GM19372 (cell line): ENCODE measurements around the gene RNGTT.
"Not testable (repeated sequence)": the region's sequence is repeated elsewhere in the genome, so short reads cannot be mapped to it uniquely, and the experiment has no call there.

Source experiments
- ATAC-seq: cut with Tn5 transposase; IDR thresholded peaks from one replicate; pipeline ENCODE4 v1.9.1; 2021; ENCODE audit warnings: mild to moderate bottlenecking, low read depth, moderate library complexity; ENCODE audit not compliant: unreplicated experiment

The RNGTT gene

GRCh38 chr6:88869263-88870020, 94.0 kb downstream of the RNGTT start:
- no peak for ATAC-seq

GRCh38 chr6:88867841-88868731, 95.3 kb downstream of the RNGTT start:
- no peak for ATAC-seq

- ATAC-seq: no peak
Measured at GRCh38 chr6:88866856-88867255, 96.6 kb downstream of the RNGTT start.

DNA sequence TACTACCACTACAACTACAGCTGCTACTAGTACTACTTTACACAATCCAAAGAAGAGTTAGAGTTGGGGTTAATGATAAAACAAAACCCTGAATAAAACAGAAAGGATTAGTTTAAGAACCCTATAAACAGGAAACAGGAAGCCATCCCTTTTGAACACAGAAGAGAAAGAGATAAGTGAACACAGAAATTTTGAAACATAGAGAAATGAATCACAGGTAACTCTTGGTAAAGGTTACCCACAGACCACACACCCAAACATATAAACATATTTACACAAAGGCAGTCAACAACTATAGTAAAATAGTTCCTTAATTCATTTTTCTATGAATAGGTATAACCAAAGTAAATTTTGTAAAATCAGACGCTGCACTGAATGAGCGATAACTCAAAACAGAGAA, 98.1 kb downstream of the RNGTT start:
- no peak for ATAC-seq

- no peak for ATAC-seq
Measured at GRCh38 chr6:88864359-88865054, 98.9 kb downstream of the RNGTT start.

DNA sequence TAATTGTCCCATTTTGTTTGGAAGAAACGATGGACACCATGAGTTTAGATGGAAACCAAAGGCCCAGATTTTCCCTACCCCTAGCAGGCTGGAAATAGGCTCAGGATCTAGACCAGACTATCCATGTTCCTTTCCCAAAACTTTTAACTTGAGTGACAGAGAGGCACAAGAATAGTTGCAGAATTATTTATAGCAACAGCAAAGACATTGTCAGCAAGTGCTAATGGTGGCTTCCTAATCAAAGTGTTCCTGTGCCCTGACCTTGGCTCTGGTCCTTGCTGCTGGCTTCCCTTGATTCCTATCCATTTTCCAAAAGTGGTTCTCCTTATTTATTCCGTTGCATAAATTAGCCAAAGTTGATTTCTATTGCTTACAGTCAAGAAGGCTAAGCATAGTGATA, 103.1 kb downstream of the RNGTT start:
- no peak for ATAC-seq

GRCh38 chr6:88858455-88858854, 105.0 kb downstream of the RNGTT start:
- no peak for ATAC-seq

- no peak for ATAC-seq
Measured at GRCh38 chr6:88856566-88856965, 106.9 kb downstream of the RNGTT start.

GRCh38 chr6:88855541-88856147, 107.8 kb downstream of the RNGTT start:
- ATAC-seq: no peak

DNA sequence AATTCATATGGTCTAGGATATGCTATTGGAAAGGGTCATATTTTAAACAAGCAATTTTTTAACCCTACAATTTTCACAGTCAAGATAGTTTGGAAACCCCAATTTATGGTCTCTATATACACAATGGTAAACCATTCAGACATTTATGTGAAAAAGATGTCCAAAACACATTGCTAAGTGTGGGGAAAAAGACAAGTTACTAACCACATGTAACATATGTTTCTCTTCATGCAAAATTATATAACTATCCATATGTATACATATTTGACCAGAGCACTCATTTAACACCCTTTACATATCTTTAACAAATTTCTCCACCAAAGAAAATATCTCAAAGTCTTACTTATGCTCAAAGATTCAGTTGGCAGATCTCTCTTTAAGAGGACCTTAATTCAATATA, 110.6 kb downstream of the RNGTT start:
- no peak for ATAC-seq

DNA sequence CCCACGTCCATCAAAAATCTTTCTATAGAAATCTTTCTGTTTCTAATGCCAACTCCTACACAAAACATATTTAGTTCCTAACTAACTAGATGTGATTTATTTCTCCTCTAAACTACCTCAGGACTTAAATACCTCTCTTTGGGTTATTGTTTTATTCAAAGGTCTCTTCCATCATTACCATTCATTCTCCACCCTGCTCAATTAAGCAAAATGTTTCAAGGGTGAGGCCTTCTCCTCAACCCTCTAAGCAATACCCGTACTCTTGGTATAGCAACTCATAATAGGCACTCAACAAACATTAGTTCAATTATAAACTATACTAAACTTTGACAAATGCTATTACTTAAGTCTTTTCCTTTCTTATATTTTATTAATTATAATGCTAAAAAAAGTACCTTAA, 111.4 kb downstream of the RNGTT start:
- ATAC-seq: no peak

DNA sequence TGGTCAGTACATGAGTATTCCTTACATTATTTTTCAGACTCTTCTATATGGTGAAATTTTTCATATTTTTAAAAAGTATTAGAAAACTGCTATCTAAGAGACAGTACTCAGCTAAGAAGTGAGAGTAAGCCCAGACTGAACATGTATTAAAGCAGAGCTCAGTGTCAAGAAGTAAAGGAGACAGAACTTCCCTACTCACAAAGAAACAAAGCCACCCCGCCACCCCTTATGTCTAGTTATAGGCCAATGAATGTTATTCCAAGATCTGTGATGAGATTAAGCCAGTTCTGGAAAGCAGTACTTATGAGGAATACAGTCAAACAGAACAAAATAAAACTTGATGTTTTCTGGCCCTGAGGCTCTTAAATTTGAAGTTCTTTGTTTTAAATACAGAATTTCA, 114.5 kb downstream of the RNGTT start:
- ATAC-seq: no peak

- no peak for ATAC-seq
Measured at GRCh38 chr6:88843040-88843439, 120.4 kb downstream of the RNGTT start.

DNA sequence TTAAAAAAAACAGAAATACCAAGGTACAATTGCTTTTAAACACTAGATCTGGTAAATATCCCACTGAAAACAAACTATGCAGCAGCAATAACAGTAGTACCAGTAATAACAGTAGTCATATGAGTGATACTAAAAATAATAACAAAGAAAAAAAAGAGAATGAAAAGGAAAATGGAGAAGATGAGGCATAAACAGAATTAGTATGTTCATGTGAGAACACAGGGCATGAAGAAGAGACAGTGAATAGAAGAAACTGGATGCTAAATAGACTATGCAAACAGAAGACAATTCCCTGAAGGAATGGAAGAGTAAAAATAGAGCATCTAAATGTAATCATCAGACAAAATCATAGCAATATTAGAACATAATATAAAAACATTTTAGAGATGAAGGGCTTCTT, 121.1 kb downstream of the RNGTT start:
- no peak for ATAC-seq

- ATAC-seq: no peak
Measured at GRCh38 chr6:88840796-88841539, 122.5 kb downstream of the RNGTT start.

DNA sequence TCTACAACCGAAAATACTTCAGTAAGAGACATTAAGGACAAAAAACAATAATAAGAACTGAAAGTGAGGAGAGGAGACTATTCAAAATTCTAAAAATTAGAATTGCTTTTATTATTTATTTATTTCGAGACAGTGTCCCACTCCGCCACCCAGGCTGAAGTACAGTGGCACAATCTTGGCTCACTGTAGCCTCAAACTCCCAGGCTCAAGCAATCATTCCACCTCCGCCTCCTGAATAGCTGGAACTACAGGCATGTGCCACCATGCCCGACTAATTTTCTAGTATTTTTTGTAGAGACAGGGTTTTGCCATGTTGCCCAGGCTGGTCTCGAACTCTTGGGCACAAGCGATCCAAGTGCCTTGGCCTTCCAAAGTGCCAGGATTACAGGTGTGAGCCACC, 123.1 kb downstream of the RNGTT start:
- ATAC-seq: no peak

- ATAC-seq: no peak
Measured at GRCh38 chr6:88839280-88839679, 124.1 kb downstream of the RNGTT start.

DNA sequence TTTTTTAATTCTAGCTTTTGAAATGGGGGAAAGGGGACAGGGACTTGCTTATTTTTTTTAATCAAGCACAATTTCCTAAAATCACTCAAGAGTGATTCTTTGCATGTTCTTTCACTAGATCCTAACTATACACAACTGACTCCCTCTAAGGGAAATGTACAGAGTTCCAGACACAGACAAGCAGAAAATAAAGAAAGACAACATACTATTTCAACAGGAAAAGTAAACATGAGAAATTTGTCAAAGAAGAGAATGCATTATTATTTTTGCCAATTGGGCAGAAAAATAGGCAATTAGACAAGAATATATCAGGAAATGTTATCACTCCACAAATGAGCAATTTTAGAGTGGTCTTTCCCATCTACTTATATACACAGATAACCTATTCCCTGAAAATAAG, 128.2 kb downstream of the RNGTT start:
- ATAC-seq: no peak

DNA sequence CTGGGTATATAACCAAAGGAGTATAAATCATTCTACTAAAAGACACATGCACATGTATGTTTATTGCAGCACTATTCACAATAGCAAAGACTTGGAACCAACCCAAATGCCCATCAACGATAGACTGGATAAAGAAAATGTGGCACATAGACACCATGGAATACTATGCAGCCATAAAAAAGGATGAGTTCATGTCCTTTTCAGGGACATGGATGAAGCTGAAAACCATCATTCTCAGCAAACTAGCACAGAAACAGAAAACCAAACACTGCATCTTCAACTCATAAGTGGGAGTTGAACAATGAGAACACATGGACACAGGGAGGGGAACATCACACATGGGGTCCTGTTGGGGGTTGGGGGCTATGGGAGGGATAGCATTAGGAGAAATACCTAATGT, 130.3 kb downstream of the RNGTT start:
- not testable (repeated sequence) for ATAC-seq

- ATAC-seq: not testable (repeated sequence)
Measured at GRCh38 chr6:88827599-88827998, 135.8 kb downstream of the RNGTT start.
